ENCODE data around the gene RPS21.

The RPS21 gene

GRCh38 chr20:62392621-62393334 is 5.9 kb downstream of the RPS21 start:
- no peak overlapping the region for H3K4me3 ChIP-seq (ENCODE audit: control insufficient read depth, low read depth, low read length)
- TF ChIP-seq CTCF (IDR thresholded peaks at IDR 0.05; ENCODE audit: control insufficient read depth, insufficient read depth, low read depth, low read length, missing control alignments), result no peak
- DNase-seq (ENCODE audit: low read depth), result no peak

- TF ChIP-seq CTCF (IDR thresholded peaks at IDR 0.05; ENCODE audit: control insufficient read depth, insufficient read depth, low read depth, low read length, missing control alignments), result no peak
- no peak for DNase-seq (ENCODE audit: low read depth)
- no peak overlapping the region for H3K4me3 ChIP-seq (ENCODE audit: control insufficient read depth, low read depth, low read length)
These were observed 6.4 kb downstream of the RPS21 start for GRCh38 chr20:62393335-62393665.

GRCh38 chr20:62393830-62394229 is 6.9 kb downstream of the RPS21 start:
- DNase-seq (ENCODE audit: low read depth), result no peak
- TF ChIP-seq CTCF (IDR thresholded peaks at IDR 0.05; ENCODE audit: control insufficient read depth, insufficient read depth, low read depth, low read length, missing control alignments), result no peak
- no peak overlapping the region for H3K4me3 ChIP-seq (ENCODE audit: control insufficient read depth, low read depth, low read length)

- no peak overlapping the region for H3K4me3 ChIP-seq (ENCODE audit: control insufficient read depth, low read depth, low read length)
- no peak for DNase-seq (ENCODE audit: low read depth)
- no peak for TF ChIP-seq CTCF (IDR thresholded peaks at IDR 0.05; ENCODE audit: control insufficient read depth, insufficient read depth, low read depth, low read length, missing control alignments)
These were observed 7.6 kb downstream of the RPS21 start for GRCh38 chr20:62394248-62395245.

DNA sequence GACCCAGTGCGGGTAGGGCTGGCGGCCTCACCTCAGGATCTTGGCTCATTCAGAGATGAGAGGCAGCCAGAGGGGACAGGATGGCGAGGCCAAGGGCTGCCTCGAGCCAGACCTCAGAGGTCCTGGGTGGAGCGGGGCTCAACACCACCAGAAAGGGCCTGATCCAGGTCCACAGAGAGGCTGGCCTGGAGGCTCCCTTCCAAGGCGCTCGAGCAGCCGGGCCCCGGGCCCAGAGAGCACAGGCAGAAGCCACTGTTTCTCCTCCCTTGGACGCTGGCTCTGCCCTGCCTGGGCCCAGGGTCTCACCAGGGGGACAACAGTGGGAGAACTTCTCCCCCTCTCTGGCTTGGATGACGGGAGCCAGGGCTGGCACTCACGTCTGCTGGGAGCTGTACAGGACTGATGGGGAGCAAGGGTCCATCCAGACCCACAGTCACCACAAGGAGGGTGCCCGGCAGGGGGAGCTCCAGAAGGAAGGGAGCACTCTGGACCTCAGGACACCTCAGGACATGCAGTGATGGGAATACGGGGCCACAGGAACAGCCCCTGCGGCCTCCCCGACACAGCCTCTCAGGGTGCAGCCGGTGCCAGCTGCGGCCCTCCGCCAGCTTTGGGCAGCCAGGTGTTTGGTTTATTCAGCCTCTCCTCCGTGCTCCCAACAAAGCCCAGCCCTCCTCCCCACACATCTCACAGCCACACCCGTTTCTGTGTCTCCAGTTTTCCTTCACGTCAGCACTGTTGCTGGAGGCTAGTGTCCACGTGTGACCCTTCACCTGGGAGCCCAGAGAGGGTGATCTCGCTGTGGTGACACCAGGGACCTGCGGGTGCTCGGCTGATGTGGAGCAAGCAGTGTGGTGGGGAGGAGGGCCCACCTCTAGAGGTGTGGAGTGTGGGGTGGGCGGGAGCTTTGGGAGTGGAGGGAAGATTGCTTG is 8.7 kb downstream of the RPS21 start:
- no peak for DNase-seq (ENCODE audit: low read depth)
- H3K4me3 ChIP-seq (ENCODE audit: control insufficient read depth, low read depth, low read length), result no peak overlapping the region
- TF ChIP-seq CTCF (IDR thresholded peaks at IDR 0.05; ENCODE audit: control insufficient read depth, insufficient read depth, low read depth, low read length, missing control alignments), result peak; percentile 22

Data from AG09309 (cell line).